C4-2B (cell line): ENCODE data around the gene IL1R2.

Experiments used
- ZFX ChIP-seq: fragments of 450-650 bp; IDR thresholded peaks from 2 replicates; pipeline ENCODE4 v1.6.1; 2017
- TF ChIP-seq, protein P1 (sequence below): fragments of 450-650 bp; conservative IDR thresholded peaks from 2 replicates; pipeline ENCODE4 v1.5.1; 2017; ENCODE audit warnings: mild to moderate bottlenecking

DNA sequence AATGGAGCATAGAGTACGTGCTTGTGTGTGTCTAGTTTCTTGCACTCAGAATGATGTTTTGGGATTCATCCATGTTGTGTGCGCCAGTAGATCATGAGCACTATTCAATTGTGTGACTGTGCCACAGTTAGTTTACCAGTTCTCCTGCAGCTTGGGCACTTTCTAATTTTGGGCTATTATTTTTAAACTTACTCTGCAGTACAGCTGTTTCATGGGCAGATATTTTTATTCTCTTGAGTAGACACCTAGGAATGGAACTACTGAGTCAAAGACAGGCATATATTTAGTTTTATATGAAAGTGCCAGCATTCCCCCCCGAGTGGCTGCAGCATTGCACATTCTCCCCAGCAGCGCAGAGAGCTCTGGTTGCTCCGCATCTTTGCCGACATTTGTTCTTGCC, 74.8 kb downstream of the IL1R2 start:
- TF ChIP-seq, protein P1, sequence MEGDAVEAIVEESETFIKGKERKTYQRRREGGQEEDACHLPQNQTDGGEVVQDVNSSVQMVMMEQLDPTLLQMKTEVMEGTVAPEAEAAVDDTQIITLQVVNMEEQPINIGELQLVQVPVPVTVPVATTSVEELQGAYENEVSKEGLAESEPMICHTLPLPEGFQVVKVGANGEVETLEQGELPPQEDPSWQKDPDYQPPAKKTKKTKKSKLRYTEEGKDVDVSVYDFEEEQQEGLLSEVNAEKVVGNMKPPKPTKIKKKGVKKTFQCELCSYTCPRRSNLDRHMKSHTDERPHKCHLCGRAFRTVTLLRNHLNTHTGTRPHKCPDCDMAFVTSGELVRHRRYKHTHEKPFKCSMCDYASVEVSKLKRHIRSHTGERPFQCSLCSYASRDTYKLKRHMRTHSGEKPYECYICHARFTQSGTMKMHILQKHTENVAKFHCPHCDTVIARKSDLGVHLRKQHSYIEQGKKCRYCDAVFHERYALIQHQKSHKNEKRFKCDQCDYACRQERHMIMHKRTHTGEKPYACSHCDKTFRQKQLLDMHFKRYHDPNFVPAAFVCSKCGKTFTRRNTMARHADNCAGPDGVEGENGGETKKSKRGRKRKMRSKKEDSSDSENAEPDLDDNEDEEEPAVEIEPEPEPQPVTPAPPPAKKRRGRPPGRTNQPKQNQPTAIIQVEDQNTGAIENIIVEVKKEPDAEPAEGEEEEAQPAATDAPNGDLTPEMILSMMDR, result no peak
- no peak for TF ChIP-seq ZFX
